Measurements from ENCODE around the gene NMT2.
"Not testable (repeated sequence)": the region's sequence is repeated elsewhere in the genome, so short reads cannot be mapped to it uniquely, and the experiment has no call there.

Gene NMT2

GRCh38 chr10:15168291-15168785, at the start of gene NMT2:
Gene NMT2 (minus strand): TSS chr10:15168693. CDS start chr10:15168612, 81 bp downstream.
- no peak for TF ChIP-seq EZH2 (IDR thresholded peaks at IDR 0.05)
- TF ChIP-seq FOXP2 (optimal IDR thresholded peaks at IDR 0.05; ENCODE audit: control extremely low read depth, extremely low read length, insufficient read depth): no peak
- no peak for TF ChIP-seq POLR2AphosphoS5 (IDR thresholded peaks at IDR 0.05; ENCODE audit: borderline replicate concordance, low read depth, low read length)
- Histone ChIP-seq H3K4me3 (peak within 1 kb of the TSS; percentile 77), H3K36me3 (ENCODE audit: insufficient read depth, low read length) (no peaks in the 10 kb centered on the region), H3K27ac (no peak within 1 kb of the TSS), H3K9ac (ENCODE audit: insufficient read length) (peak within 1 kb of the TSS; percentile 41), H3K9me3 (ENCODE audit: low read depth, low read length) (no peaks in the 10 kb centered on the region)
- no peak for DNase-seq (ENCODE audit: low read depth, low spot score)

- Histone ChIP-seq H3K9ac (ENCODE audit: insufficient read length) (no peak overlapping the region), H3K27ac (no peak overlapping the region), H3K36me3 (ENCODE audit: insufficient read depth, low read length) (no peaks in the 10 kb centered on the region), H3K4me3 (no peak overlapping the region), H3K9me3 (ENCODE audit: low read depth, low read length) (no peaks in the 10 kb centered on the region)
- no peak for DNase-seq (ENCODE audit: low read depth, low spot score)
- TF ChIP-seq EZH2 (IDR thresholded peaks at IDR 0.05) (no peak), FOXP2 (optimal IDR thresholded peaks at IDR 0.05; ENCODE audit: control extremely low read depth, extremely low read length, insufficient read depth) (no peak), POLR2AphosphoS5 (IDR thresholded peaks at IDR 0.05; ENCODE audit: borderline replicate concordance, low read depth, low read length) (no peak)
Measured at GRCh38 chr10:15216700-15217099, 48.2 kb upstream of the NMT2 start.

- H3K36me3 ChIP-seq (ENCODE audit: insufficient read depth, low read length): no peaks in the 10 kb centered on the region
- TF ChIP-seq EZH2 (IDR thresholded peaks at IDR 0.05) (no peak), FOXP2 (optimal IDR thresholded peaks at IDR 0.05; ENCODE audit: control extremely low read depth, extremely low read length, insufficient read depth) (no peak), POLR2AphosphoS5 (IDR thresholded peaks at IDR 0.05; ENCODE audit: borderline replicate concordance, low read depth, low read length) (no peak)
Measured at GRCh38 chr10:15214237-15214636, 45.7 kb upstream of the NMT2 start.

GRCh38 chr10:15213461-15213861, 45.0 kb upstream of the NMT2 start:
- no peaks in the 10 kb centered on the region for H3K9me3 ChIP-seq (ENCODE audit: low read depth, low read length)
- no peak for DNase-seq (ENCODE audit: low read depth, low spot score)
- no peak overlapping the region for H3K27ac ChIP-seq
- H3K4me3 ChIP-seq: no peak overlapping the region
- no peaks in the 10 kb centered on the region for H3K36me3 ChIP-seq (ENCODE audit: insufficient read depth, low read length)
- TF ChIP-seq EZH2 (IDR thresholded peaks at IDR 0.05) (no peak), FOXP2 (optimal IDR thresholded peaks at IDR 0.05; ENCODE audit: control extremely low read depth, extremely low read length, insufficient read depth) (no peak), POLR2AphosphoS5 (IDR thresholded peaks at IDR 0.05; ENCODE audit: borderline replicate concordance, low read depth, low read length) (no peak)
- H3K9ac ChIP-seq (ENCODE audit: insufficient read length): no peak overlapping the region

More at GRCh38 chr10:15214237-15214636, 45.7 kb upstream of the NMT2 start:
- Histone ChIP-seq H3K9ac (ENCODE audit: insufficient read length) (no peak overlapping the region), H3K4me3 (no peak overlapping the region), H3K9me3 (ENCODE audit: low read depth, low read length) (no peaks in the 10 kb centered on the region), H3K27ac (no peak overlapping the region)
- no peak for DNase-seq (ENCODE audit: low read depth, low spot score)

- H3K27ac ChIP-seq: no peak overlapping the region
- no peak overlapping the region for H3K4me3 ChIP-seq
- H3K9ac ChIP-seq (ENCODE audit: insufficient read length): no peak overlapping the region
- H3K36me3 ChIP-seq (ENCODE audit: insufficient read depth, low read length): no peaks in the 10 kb centered on the region
- TF ChIP-seq FOXP2 (optimal IDR thresholded peaks at IDR 0.05; ENCODE audit: control extremely low read depth, extremely low read length, insufficient read depth): no peak
- no peak for TF ChIP-seq EZH2 (IDR thresholded peaks at IDR 0.05)
- no peak for TF ChIP-seq POLR2AphosphoS5 (IDR thresholded peaks at IDR 0.05; ENCODE audit: borderline replicate concordance, low read depth, low read length)
- no peaks in the 10 kb centered on the region for H3K9me3 ChIP-seq (ENCODE audit: low read depth, low read length)
- no peak for DNase-seq (ENCODE audit: low read depth, low spot score)
Measured at GRCh38 chr10:15211464-15211979, 43.0 kb upstream of the NMT2 start.

DNA sequence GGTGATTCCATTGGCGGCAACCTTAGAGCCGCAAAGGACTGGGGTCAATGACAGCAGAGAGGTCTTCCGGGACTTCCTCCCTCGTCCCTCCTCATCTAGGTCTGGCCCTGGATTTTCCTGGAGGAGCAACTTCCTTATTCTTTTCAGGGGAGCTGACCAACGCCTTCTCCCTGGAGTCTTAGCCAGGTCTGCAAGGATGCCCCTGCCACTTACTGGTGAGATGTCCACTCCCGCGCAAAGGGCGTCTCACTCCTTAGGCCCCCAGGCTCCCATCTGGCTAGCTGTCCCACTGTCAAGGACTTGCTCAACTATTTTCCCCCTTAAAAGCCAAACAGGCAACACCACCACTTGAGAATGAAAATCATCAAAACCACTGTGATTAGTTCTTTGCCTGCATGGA, 42.0 kb upstream of the NMT2 start:
- Histone ChIP-seq H3K9ac (ENCODE audit: insufficient read length) (no peak overlapping the region), H3K9me3 (ENCODE audit: low read depth, low read length) (no peaks in the 10 kb centered on the region), H3K4me3 (no peak overlapping the region), H3K36me3 (ENCODE audit: insufficient read depth, low read length) (no peaks in the 10 kb centered on the region), H3K27ac (no peak overlapping the region)
- DNase-seq (ENCODE audit: low read depth, low spot score): no peak
- no peak for TF ChIP-seq FOXP2 (optimal IDR thresholded peaks at IDR 0.05; ENCODE audit: control extremely low read depth, extremely low read length, insufficient read depth)
- TF ChIP-seq POLR2AphosphoS5 (IDR thresholded peaks at IDR 0.05; ENCODE audit: borderline replicate concordance, low read depth, low read length): no peak
- no peak for TF ChIP-seq EZH2 (IDR thresholded peaks at IDR 0.05)

- Histone ChIP-seq H3K4me3 (no peak overlapping the region), H3K9me3 (ENCODE audit: low read depth, low read length) (no peaks in the 10 kb centered on the region), H3K27ac (no peak overlapping the region), H3K9ac (ENCODE audit: insufficient read length) (no peak overlapping the region), H3K36me3 (ENCODE audit: insufficient read depth, low read length) (no peaks in the 10 kb centered on the region)
- TF ChIP-seq FOXP2 (optimal IDR thresholded peaks at IDR 0.05; ENCODE audit: control extremely low read depth, extremely low read length, insufficient read depth): no peak
- TF ChIP-seq EZH2 (IDR thresholded peaks at IDR 0.05): no peak
- no peak for TF ChIP-seq POLR2AphosphoS5 (IDR thresholded peaks at IDR 0.05; ENCODE audit: borderline replicate concordance, low read depth, low read length)
- no peak for DNase-seq (ENCODE audit: low read depth, low spot score)
Measured at GRCh38 chr10:15209827-15210509, 41.5 kb upstream of the NMT2 start.

- no peak for TF ChIP-seq POLR2AphosphoS5 (IDR thresholded peaks at IDR 0.05; ENCODE audit: borderline replicate concordance, low read depth, low read length)
- no peak for TF ChIP-seq EZH2 (IDR thresholded peaks at IDR 0.05)
- no peak for TF ChIP-seq FOXP2 (optimal IDR thresholded peaks at IDR 0.05; ENCODE audit: control extremely low read depth, extremely low read length, insufficient read depth)
- no peak for DNase-seq (ENCODE audit: low read depth, low spot score)
- Histone ChIP-seq H3K27ac (no peak overlapping the region), H3K9ac (ENCODE audit: insufficient read length) (no peak overlapping the region), H3K4me3 (no peak overlapping the region), H3K36me3 (ENCODE audit: insufficient read depth, low read length) (no peaks in the 10 kb centered on the region), H3K9me3 (ENCODE audit: low read depth, low read length) (no peaks in the 10 kb centered on the region)
Measured at GRCh38 chr10:15208221-15208620, 39.7 kb upstream of the NMT2 start.

GRCh38 chr10:15207410-15207809, 38.9 kb upstream of the NMT2 start:
- not testable (repeated sequence) for H3K4me3 ChIP-seq; H3K27ac ChIP-seq; DNase-seq (ENCODE audit: low read depth, low spot score); H3K36me3 ChIP-seq (ENCODE audit: insufficient read depth, low read length); H3K9ac ChIP-seq (ENCODE audit: insufficient read length); H3K9me3 ChIP-seq (ENCODE audit: low read depth, low read length)

Measured in SK-N-MC (cell line).